Thyroid gland (tissue), 4 donors: Measurements from ENCODE around the gene EHBP1. TPM values are rescaled to one million over a fixed set of nuclear protein-coding genes. Genes with fewer than 3 reads are reported as not detected.

Experiments
- DNase-seq, 2 donors: peaks; one replicate each; pipeline ENCODE4 v3.0.0-alpha.2; 2019
- H3K27ac ChIP-seq, 3 donors: fragments of 200-600 bp; sonication (generic); 1 replicate in 2 of 3; 2 replicates in 1 of 3; pipeline ENCODE4 v1.5.1; 2016 to 2019; ENCODE audit warnings: mild to moderate bottlenecking in 1 of 3, moderate library complexity in 1 of 3
- H3K27me3 ChIP-seq: fragments of 200-600 bp; sonication (generic); one replicate; pipeline ENCODE4 v1.5.1; 2019
- H3K36me3 ChIP-seq, 2 donors: fragments of 200-600 bp; sonication (generic); one replicate each; pipeline ENCODE4 v1.5.1; 2016 to 2019
- H3K4me1 ChIP-seq, 2 donors: fragments of 200-600 bp; sonication (generic); one replicate each; pipeline ENCODE4 v1.5.1; 2017 to 2019
- H3K4me3 ChIP-seq, 3 donors: fragments of 200-600 bp; sonication (generic); replicated peaks in 1 of 3; 1 replicate in 2 of 3; 2 replicates in 1 of 3; pipeline ENCODE4 v1.5.1; 2016; ENCODE audit warnings: mild to moderate bottlenecking in 1 of 3
- H3K9me3 ChIP-seq: fragments of 200-600 bp; sonication (generic); one replicate; pipeline ENCODE4 v1.5.1; 2017
- CTCF ChIP-seq, 6 experiments: fragments of 200-600 bp in 3 of 6; fragments of 450-650 bp in 3 of 6; sonication (generic) in 3 of 6; IDR thresholded peaks; one replicate each; pipeline ENCODE4 v1.5.1; 2016 to 2019; ENCODE audit warnings: antibody characterized with exemption in 6 of 6, mild to moderate bottlenecking in 2 of 6, inconsistent platforms in 1 of 6, moderate library complexity in 1 of 6
- POLR2A ChIP-seq, 2 donors: fragments of 450-650 bp; IDR thresholded peaks; one replicate each; pipeline ENCODE4 v1.6.1; 2017; ENCODE audit warnings: antibody characterized with exemption in 2 of 2, mild to moderate bottlenecking in 2 of 2, moderate library complexity in 1 of 2
- WGBS, 2 donors: methylation state at CpG; one replicate each; pipeline ENCODE4 v1.1.5; 2017; 5-methylcytosine and 5-hydroxymethylcytosine counted together
- intact Hi-C: fragments of 100-400 bp; cut with DNase I; formaldehyde crosslinking; loops from one replicate; pipeline ENCODE4 v1.15.1; 2023
- total RNA-seq, 4 donors: library from RNA; depleted of rRNA; stranded (reverse); fragments of >200 nt; gene quantifications; one replicate each; pipeline ENCODE4 v1.2.3, GENCODE V29; 2016

EHBP1 gene
- total RNA-seq, 4 donors from 2014 or later = 49.9 to 68.8 (median 57.0) TPM

- H3K27ac ChIP-seq = no peak overlapping the region
- intact Hi-C loops = no loop called here
- WGBS, 2 donors = 96 to 97% methylated on average over 8 to 11 of the region's 14 CpGs
- H3K4me1 ChIP-seq = no peaks in the 10 kb centered on the region
- no peak for DNase-seq
- TF ChIP-seq POLR2A (IDR thresholded peaks at IDR 0.05) = no peak
- TF ChIP-seq CTCF (IDR thresholded peaks at IDR 0.05) = no peak
- H3K27me3 ChIP-seq = no peaks in the 10 kb centered on the region
- no peaks in the 10 kb centered on the region for H3K9me3 ChIP-seq
- H3K36me3 ChIP-seq = peaks cover 0 to 2% of the 10 kb centered on the region in 2 donors
- no peak overlapping the region for H3K4me3 ChIP-seq
These were observed 149.3 kb downstream of the EHBP1 start for GRCh38 chr2:62854600-62855514.

DNA sequence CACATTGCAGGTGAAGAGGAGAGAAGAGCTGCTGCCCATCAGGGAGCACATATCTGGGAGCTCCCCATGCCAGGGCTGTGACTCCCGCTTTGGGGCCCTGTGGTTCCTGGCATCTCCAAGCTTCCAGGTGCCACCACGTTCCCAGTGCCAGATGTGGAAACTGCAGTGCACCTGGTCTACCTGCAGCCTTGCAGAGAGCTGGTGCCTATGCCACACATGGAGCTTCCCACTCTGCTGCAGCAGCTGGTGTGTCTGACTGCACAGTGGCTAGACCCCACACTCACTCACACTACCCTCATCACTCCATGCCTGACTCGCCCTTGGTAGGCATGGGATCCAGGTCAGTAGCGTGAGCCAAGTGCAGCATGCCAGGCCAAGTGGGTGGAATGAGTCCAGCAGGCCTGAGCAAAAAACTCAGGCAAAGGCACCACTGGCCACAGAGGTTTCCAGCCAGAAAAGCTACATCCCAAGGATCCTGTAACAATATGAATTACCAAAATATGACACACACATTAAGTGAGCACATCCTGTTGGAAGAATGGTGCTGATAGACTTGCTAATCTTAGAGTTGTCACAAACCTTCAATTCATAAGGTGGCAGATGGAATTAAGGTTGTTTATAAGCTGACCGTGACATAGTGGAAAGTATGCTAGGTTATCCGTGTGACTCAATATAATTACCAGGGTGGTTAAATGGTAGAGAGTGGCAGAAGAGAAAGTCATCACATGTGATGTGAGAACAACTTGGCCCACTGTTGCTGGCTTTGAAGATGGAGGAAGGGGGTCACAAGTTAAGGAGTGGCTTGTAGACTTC, 150.9 kb downstream of the EHBP1 start:
- 97 to 98% methylated on average over 4 to 6 of the region's 6 CpGs for WGBS, 2 donors
- Histone ChIP-seq H3K27ac (no peak overlapping the region), H3K4me3 (no peak overlapping the region), H3K36me3 (peaks cover 0 to 2% of the 10 kb centered on the region in 2 donors), H3K27me3 (no peaks in the 10 kb centered on the region), H3K9me3 (no peaks in the 10 kb centered on the region), H3K4me1 (no peaks in the 10 kb centered on the region)
- no peak for DNase-seq
- intact Hi-C loops = no loop called here
- TF ChIP-seq POLR2A (IDR thresholded peaks at IDR 0.05) (no peak), CTCF (IDR thresholded peaks at IDR 0.05) (no peak)

GRCh38 chr2:62857139-62857931, 151.8 kb downstream of the EHBP1 start:
- WGBS, 2 donors = 80 to 81% methylated on average over 6 of the region's 6 CpGs

GRCh38 chr2:62858231-62858832, 152.8 kb downstream of the EHBP1 start:
- DNase-seq = no peak
- intact Hi-C loops = no loop called here
- Histone ChIP-seq H3K36me3 (no peaks in the 10 kb centered on the region), H3K9me3 (no peaks in the 10 kb centered on the region), H3K4me1 (no peaks in the 10 kb centered on the region), H3K4me3 (no peak overlapping the region), H3K27me3 (no peaks in the 10 kb centered on the region), H3K27ac (no peak overlapping the region)
- WGBS, 2 donors = 83 to 88% methylated on average over 2 of the region's 2 CpGs
- TF ChIP-seq CTCF (IDR thresholded peaks at IDR 0.05) (no peak), POLR2A (IDR thresholded peaks at IDR 0.05) (no peak)

More at GRCh38 chr2:62857139-62857931, 151.8 kb downstream of the EHBP1 start:
- H3K27me3 ChIP-seq = no peaks in the 10 kb centered on the region
- peaks cover 0 to 2% of the 10 kb centered on the region in 2 donors for H3K36me3 ChIP-seq
- intact Hi-C loops = no loop called here
- H3K4me1 ChIP-seq = no peaks in the 10 kb centered on the region
- no peak overlapping the region for H3K4me3 ChIP-seq
- H3K9me3 ChIP-seq = no peaks in the 10 kb centered on the region
- no peak overlapping the region for H3K27ac ChIP-seq
- DNase-seq = no peak
- TF ChIP-seq POLR2A (IDR thresholded peaks at IDR 0.05) (no peak), CTCF (IDR thresholded peaks at IDR 0.05) (no peak)
